Activated gamma-delta T cell treated with anti-CD3 and anti-CD28 coated beads, Interleukin-2, amount 50 U/mL, for 16 hours (primary cell): ENCODE data around the gene FBXW10B.
"Not testable (repeated sequence)": the region's sequence is repeated elsewhere in the genome, so short reads cannot be mapped to it uniquely, and the experiment has no call there.

ENCODE experiments used
- DNase-seq: peaks from one replicate; pipeline ENCODE4 v3.0.0-alpha.2; 2020; ENCODE audit warnings: low read depth

Gene FBXW10B

GRCh38 chr17:15619331-15620058 lies at the start of gene FBXW10B:
FBXW10B (minus strand) TSS chr17:15619704; CDS start chr17:15619512, 192 bp downstream.
- DNase-seq = not testable (repeated sequence)

- DNase-seq = no peak
Measured at GRCh38 chr17:15663691-15664090, 44.2 kb upstream of the FBXW10B start.

- DNase-seq = no peak
Measured at GRCh38 chr17:15663176-15663575, 43.7 kb upstream of the FBXW10B start.

- DNase-seq = no peak
Measured at GRCh38 chr17:15662681-15663080, 43.2 kb upstream of the FBXW10B start.

- no peak for DNase-seq
Measured at GRCh38 chr17:15660077-15660476, 40.6 kb upstream of the FBXW10B start.

GRCh38 chr17:15659663-15660062 lies 40.2 kb upstream of the FBXW10B start:
- DNase-seq = no peak

GRCh38 chr17:15659236-15659635 lies 39.7 kb upstream of the FBXW10B start:
- no peak for DNase-seq

GRCh38 chr17:15658296-15658695 lies 38.8 kb upstream of the FBXW10B start:
- no peak for DNase-seq

GRCh38 chr17:15657868-15658267 lies 38.4 kb upstream of the FBXW10B start:
- DNase-seq = no peak

- no peak for DNase-seq
Measured at GRCh38 chr17:15654886-15655561, 35.5 kb upstream of the FBXW10B start.

GRCh38 chr17:15654401-15654800 lies 34.9 kb upstream of the FBXW10B start:
- not testable (repeated sequence) for DNase-seq

GRCh38 chr17:15652960-15653359 lies 33.5 kb upstream of the FBXW10B start:
- no peak for DNase-seq

- DNase-seq = no peak
Measured at GRCh38 chr17:15651583-15652110, 32.1 kb upstream of the FBXW10B start.

GRCh38 chr17:15650741-15651582 lies 31.5 kb upstream of the FBXW10B start:
- DNase-seq = no peak

GRCh38 chr17:15649861-15650421 lies 30.4 kb upstream of the FBXW10B start:
- DNase-seq = no peak

- DNase-seq = no peak
Measured at GRCh38 chr17:15648386-15648785, 28.9 kb upstream of the FBXW10B start.

- DNase-seq = not testable (repeated sequence)
Measured at GRCh38 chr17:15645942-15646312, 26.4 kb upstream of the FBXW10B start.

- DNase-seq = not testable (repeated sequence)
Measured at GRCh38 chr17:15645099-15645941, 25.8 kb upstream of the FBXW10B start.

- not testable (repeated sequence) for DNase-seq
Measured at GRCh38 chr17:15642505-15643251, 23.2 kb upstream of the FBXW10B start.

GRCh38 chr17:15642014-15642413 lies 22.5 kb upstream of the FBXW10B start:
- DNase-seq = not testable (repeated sequence)
